Measurements from ENCODE around the gene NUBPL.

GRCh38 chr14:31611778-31612433, 50.7 kb downstream of the NUBPL start:
- no peak for TF ChIP-seq CTCF (conservative IDR thresholded peaks at IDR 0.05 in 1 of 2, IDR thresholded peaks at IDR 0.05 in 1 of 2; ENCODE audit: extremely low read depth in 1 of 2, insufficient read depth in 1 of 2, low read depth in 1 of 2, low read length in 2 of 2)
- TF ChIP-seq EZH2 (IDR thresholded peaks at IDR 0.05; ENCODE audit: borderline replicate concordance, low read length): no peak

Measured in mammary epithelial cell (primary cell).